Testis (tissue), 2 donors: ENCODE measurements around the gene KBTBD12.

ENCODE experiments used
- POLR2A ChIP-seq: fragments of 450-650 bp; IDR thresholded peaks from one replicate; pipeline ENCODE4 v1.6.1; 2017; ENCODE audit warnings: antibody characterized with exemption, mild to moderate bottlenecking, moderate library complexity
- TF ChIP-seq, protein P1 (sequence below), 3 experiments: fragments of 450-650 bp in 2 of 3; fragments of 200-600 bp in 1 of 3; sonication (generic) in 1 of 3; IDR thresholded peaks; one replicate each; pipeline ENCODE4 v1.5.1; 2016 to 2019; ENCODE audit warnings: antibody characterized with exemption in 3 of 3, mild to moderate bottlenecking in 2 of 3, moderate library complexity in 1 of 3

- TF ChIP-seq, protein P1, sequence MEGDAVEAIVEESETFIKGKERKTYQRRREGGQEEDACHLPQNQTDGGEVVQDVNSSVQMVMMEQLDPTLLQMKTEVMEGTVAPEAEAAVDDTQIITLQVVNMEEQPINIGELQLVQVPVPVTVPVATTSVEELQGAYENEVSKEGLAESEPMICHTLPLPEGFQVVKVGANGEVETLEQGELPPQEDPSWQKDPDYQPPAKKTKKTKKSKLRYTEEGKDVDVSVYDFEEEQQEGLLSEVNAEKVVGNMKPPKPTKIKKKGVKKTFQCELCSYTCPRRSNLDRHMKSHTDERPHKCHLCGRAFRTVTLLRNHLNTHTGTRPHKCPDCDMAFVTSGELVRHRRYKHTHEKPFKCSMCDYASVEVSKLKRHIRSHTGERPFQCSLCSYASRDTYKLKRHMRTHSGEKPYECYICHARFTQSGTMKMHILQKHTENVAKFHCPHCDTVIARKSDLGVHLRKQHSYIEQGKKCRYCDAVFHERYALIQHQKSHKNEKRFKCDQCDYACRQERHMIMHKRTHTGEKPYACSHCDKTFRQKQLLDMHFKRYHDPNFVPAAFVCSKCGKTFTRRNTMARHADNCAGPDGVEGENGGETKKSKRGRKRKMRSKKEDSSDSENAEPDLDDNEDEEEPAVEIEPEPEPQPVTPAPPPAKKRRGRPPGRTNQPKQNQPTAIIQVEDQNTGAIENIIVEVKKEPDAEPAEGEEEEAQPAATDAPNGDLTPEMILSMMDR (IDR thresholded peaks at IDR 0.05) = no peak
- no peak for TF ChIP-seq POLR2A
Measured at GRCh38 chr3:127908202-127908601, 6.8 kb upstream of the KBTBD12 start.
